SKM-1 treated with dmso at 0.1 percent for 144 hours (cell line): ENCODE results near the gene RASSF7.

Experiments used
- DNase-seq: peaks from one replicate; lab custom pipeline; 2025; ENCODE audit not compliant: unreplicated experiment; lab: John Stamatoyannopoulos, UW

Gene RASSF7

DNA sequence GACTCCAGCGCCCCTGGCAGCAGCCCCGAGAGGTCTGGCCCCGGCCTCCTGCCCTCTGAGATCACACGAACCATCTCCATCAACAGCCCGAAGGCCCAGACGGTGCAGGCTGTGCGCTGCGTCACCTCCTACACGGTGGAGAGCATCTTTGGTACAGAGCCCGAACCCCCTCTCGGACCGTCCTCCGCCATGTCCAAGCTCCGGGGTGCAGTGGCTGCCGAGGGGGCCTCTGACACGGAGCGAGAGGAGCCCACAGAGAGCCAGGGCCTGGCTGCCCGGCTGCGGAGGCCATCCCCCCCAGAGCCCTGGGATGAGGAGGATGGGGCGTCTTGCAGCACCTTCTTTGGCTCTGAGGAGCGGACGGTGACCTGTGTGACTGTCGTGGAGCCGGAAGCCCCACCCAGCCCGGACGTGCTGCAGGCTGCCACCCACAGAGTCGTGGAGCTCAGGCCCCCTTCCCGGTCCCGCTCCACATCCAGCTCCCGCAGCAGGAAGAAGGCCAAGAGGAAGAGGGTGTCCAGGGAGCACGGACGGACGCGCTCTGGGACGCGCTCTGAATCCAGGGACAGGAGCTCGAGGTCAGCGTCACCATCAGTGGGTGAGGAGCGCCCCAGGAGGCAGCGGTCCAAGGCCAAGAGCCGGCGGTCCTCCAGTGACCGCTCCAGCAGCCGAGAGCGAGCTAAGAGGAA lies 47.3 kb downstream of the RASSF7 start:
- no peak for DNase-seq

DNA sequence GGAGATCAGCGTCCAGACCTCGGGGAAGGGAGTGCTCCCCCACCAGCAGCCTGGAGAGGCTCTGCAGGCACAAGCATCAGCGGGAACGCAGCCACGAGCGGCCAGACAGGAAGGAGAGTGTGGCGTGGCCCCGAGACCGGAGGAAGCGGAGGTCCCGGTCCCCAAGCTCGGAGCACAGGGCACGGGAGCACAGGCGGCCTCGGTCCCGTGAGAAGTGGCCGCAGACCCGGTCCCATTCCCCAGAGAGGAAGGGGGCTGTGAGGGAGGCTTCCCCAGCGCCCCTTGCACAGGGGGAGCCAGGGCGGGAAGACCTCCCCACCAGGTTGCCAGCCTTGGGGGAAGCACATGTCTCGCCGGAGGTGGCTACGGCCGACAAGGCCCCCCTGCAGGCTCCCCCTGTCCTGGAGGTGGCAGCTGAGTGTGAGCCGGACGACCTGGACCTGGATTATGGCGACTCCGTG lies 48.1 kb downstream of the RASSF7 start:
- DNase-seq = no peak

DNA sequence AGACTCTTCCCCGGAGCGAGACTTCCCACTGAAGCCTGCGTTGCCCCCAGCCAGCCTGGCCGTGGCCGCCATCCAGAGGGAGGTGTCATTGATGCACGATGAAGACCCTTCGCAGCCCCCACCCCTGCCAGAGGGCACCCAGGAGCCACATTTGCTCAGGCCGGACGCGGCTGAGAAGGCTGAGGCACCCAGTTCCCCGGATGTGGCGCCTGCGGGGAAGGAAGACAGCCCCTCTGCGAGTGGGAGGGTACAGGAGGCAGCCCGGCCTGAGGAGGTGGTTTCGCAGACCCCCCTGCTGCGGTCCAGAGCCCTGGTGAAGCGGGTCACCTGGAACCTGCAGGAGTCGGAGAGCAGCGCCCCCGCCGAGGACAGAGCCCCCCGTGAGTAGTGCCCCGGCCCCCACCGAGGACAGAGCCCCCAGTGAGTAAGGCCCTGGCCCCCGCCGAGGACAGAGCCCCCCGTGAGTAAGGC lies 48.6 kb downstream of the RASSF7 start:
- no peak for DNase-seq

DNA sequence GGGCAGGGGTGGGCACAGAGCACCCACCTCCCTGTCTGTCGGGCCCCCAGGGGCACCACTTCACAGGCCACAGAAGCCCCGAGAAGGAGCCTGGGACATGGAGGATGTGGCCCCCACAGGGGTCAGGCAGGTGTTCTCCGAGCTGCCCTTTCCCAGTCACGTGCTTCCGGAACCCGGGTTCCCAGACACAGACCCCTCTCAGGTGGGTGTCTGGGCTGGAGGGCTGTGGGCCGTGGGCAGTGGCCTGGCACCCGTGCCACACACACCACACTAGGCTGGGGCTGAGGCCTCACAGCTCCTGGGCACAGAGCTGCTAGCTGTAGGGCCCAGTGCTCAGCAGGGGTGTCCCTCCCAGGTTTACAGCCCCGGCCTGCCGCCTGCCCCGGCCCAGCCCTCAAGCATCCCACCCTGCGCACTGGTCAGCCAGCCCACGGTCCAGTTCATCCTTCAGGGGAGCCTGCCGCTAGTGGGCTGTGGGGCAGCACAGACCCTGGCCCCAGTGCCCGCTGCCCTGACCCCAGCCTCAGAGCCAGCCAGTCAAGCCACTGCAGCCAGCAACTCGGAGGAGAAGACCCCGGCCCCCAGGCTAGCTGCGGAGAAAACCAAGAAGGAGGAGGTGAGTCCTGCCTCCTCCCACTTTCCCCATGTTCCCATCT lies 49.5 kb downstream of the RASSF7 start:
- DNase-seq = no peak

DNA sequence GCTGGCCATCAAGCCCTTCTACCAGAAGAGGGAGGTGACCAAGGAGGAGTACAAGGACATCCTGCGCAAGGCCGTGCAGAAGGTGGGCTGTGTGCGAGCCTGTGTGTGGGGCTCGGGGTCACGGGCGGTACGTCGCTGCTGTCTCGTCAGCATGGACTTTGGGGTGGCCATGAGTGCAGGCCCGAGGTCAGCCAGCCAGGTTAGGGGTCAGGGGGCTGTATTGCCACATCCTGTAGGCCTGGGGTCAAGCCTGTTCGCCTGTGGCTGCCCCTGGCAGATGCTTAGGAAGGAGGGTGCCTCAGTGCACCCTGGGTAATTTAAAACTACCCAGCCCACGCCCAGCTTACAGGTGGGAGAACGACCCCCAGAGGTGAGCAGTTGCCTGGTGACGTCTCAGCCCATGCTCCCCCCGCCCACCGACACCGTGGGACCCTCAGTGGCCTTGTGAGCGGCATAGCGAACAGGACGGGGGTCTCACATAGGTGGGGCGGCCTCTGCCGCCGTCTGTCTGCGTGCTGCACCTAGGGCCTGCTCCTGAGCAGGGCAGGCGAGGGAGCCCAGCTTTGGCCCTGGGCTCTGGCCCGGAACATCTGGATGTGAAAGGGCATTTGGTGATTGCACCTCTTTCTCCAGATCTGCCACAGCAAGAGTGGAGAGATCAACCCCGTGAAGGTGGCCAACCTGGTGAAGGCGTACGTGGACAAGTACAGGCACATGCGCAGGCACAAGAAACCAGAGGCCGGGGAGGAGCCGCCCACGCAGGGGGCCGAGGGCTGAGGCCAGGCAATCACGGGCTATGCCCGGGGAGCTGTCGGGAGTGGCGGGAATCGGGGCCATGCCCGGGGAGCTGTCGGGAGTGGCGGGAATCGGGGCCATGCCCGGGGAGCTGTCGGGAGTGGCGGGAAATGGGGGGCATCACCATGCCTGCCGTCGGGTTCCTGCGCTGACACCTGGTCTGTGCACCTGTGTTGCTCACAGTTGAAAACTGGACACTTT lies 50.5 kb downstream of the RASSF7 start:
- DNase-seq = no peak

DNA sequence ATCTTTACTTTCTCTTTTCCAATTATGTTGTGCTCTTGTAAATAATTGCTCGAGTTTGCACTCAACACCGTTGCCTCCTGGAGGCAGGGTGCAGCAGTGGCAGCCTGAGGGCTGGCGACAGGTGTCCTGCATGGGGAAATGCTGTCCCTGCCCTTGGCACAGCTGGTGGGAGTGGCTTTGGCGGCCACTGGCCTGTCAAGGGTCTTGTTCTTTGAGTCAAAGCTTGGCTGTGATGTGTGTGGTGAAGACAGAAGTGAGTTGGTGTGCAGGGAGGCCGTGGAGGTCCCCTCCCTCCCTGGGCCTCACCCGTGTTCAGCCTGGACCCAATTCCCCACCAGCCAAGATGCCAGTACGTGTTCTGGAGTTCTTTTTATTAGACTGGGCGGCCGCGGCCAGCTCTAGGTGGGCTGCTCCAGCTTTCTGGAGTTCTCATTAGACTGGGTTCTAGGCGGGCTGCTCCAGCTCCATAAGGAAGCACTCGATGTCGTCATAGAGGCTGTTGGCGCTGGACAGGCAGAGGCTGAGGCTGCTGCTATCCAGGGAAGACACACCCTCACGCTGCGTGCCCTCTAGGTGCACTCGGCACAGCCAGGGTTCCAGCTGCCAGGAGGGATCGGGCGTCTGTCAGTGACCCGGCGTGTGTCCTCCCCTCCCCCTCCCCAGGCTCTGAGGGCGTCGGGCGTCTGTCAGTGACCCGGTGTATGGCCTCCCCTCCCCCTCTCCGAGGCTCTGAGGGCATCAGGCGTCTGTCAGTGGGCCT lies 51.6 kb downstream of the RASSF7 start:
- no peak for DNase-seq

DNA sequence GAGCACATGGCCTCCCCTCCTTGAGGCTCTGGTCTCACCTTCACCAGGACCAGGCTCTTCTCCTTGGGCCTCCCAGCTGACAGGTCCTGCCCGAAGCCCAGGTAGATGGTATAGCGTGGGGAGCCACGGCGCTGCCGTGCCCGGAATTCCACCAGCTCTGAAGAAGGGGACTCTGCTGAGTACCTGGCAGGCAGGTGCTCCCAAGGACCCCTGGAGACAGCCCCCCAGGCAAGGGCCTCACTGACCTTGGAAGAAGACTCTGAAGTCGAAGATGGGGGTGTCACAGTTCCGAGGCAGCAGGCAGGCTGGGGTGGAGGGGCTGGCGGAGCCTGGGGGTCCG lies 52.2 kb downstream of the RASSF7 start:
- DNase-seq = no peak

DNA sequence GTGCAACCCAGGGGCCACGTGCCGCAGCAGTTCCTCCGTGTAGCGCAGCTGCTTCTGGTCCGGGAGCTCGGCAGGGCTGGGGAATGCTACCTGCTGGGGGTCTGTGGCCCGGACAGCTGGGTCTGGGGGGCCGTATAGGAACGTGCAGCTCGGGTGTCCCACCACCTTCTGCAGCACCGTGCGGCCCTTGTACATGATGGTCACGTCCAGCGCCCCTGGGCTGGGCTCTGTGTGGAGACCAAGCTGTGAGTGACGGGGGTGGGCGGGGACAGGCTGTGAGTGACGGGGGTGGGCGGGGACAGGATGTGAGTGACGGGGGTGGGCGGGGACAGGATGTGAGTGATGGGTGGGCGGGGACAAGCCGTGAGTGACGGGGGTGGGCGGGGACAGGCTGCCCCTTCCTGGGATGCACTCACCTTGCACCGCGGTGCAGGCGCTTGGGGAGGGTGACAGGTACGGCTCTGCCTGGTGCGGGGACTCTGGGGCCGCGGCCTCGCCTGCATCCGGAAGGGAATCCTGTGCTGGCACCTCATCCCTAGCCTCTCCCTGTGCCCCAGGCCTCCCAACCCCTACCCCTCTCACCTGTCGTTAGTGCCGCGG lies 52.7 kb downstream of the RASSF7 start:
- no peak for DNase-seq
